HepG2 (cell line): ENCODE results near the gene TAT. TPM values are rescaled to one million over a fixed set of nuclear protein-coding genes. Genes with fewer than 3 reads are reported as not detected.

ENCODE experiments used
- ERF ChIP-seq: IDR thresholded peaks from 2 replicates; pipeline ENCODE4 v1.6.1; 2018; ENCODE audit warnings: missing biosample characterization, missing genetic modification reagents
- GZF1 ChIP-seq: sonication (generic); formaldehyde crosslinking; IDR thresholded peaks from 2 replicates; pipeline ENCODE4 v1.5.1; 2020; ENCODE audit warnings: mild to moderate bottlenecking, missing genetic modification reagents
- HDAC2 ChIP-seq: sonication (generic); formaldehyde crosslinking; IDR thresholded peaks from 2 replicates; pipeline ENCODE4 v1.4.0; 2020; ENCODE audit warnings: missing genetic modification reagents
- HIVEP1 ChIP-seq: sonication (generic); formaldehyde crosslinking; IDR thresholded peaks from 2 replicates; pipeline ENCODE4 v1.4.0; 2020; ENCODE audit warnings: mild to moderate bottlenecking, missing genetic modification reagents
- HNRNPLL ChIP-seq: fragments of 200-400 bp; formaldehyde crosslinking; IDR thresholded peaks from 2 replicates; pipeline ENCODE4 v1.6.1; 2017; ENCODE audit warnings: mild to moderate bottlenecking, low read depth, low read length; ENCODE audit not compliant: poor library complexity, severe bottlenecking
- JUN ChIP-seq: sonication (generic); formaldehyde crosslinking; IDR thresholded peaks from 2 replicates; pipeline ENCODE4 v1.4.0; 2020; ENCODE audit warnings: mild to moderate bottlenecking, missing genetic modification reagents
- JUND ChIP-seq: sonication (generic); formaldehyde crosslinking; IDR thresholded peaks from 2 replicates; pipeline ENCODE4 v1.8.0; 2022; ENCODE audit warnings: mild to moderate bottlenecking, missing genetic modification reagents
- MBNL3 ChIP-seq: fragments of 250-450 bp; sonication (Bioruptor Pico); conservative IDR thresholded peaks from 2 replicates; pipeline ENCODE4 v1.8.0; 2022; ENCODE audit warnings: mild to moderate bottlenecking, inconsistent platforms
- MED8 ChIP-seq: sonication (generic); formaldehyde crosslinking; IDR thresholded peaks from 2 replicates; pipeline ENCODE4 v1.8.1; 2023; ENCODE audit warnings: mild to moderate bottlenecking, missing genetic modification reagents; ENCODE audit not compliant: insufficient replicate concordance
- MXI1 ChIP-seq: IDR thresholded peaks from 3 replicates; pipeline ENCODE4 v1.6.1; 2012; ENCODE audit warnings: low read depth, low read length, inconsistent platforms, borderline replicate concordance
- SOX13 ChIP-seq, 3 experiments: fragments of 450-650 bp in 1 of 3; sonication (generic) in 1 of 3; formaldehyde crosslinking in 1 of 3; IDR thresholded peaks in 2 of 3; conservative IDR thresholded peaks in 1 of 3; 2 replicates each; pipeline versions ENCODE4 v1.5.0 to v1.6.1; 2016 to 2020; ENCODE audit warnings: antibody characterized with exemption in 1 of 3, mild to moderate bottlenecking in 1 of 3, missing compliant biosample characterization in 1 of 3, missing genetic modification reagents in 1 of 3, moderate library complexity in 1 of 3
- ZFX ChIP-seq: sonication (generic); formaldehyde crosslinking; IDR thresholded peaks from 2 replicates; pipeline ENCODE4 v1.4.0; 2020; ENCODE audit warnings: mild to moderate bottlenecking, low read depth, missing genetic modification reagents, moderate library complexity
- ZNF34 ChIP-seq: sonication (generic); formaldehyde crosslinking; IDR thresholded peaks from 2 replicates; pipeline ENCODE4 v1.4.0; 2020; ENCODE audit warnings: mild to moderate bottlenecking, missing genetic modification reagents, borderline replicate concordance
- ZNF564 ChIP-seq: sonication (generic); formaldehyde crosslinking; IDR thresholded peaks from 2 replicates; pipeline ENCODE4 v1.8.1; 2023; ENCODE audit warnings: mild to moderate bottlenecking, missing genetic modification reagents
- polyA plus RNA-seq, 8 experiments: library from polyadenylated mRNA; depleted of rRNA in 3 of 8; stranded (reverse) in 7 of 8; unstranded in 1 of 8; fragments of >200 nt; fragmentation: Illumina TruSeq in 4 of 8; extraction: Trizol in 4 of 8; gene quantifications; 2 replicates each; pipeline versions ENCODE4 v1.2.1 to v1.2.3, GENCODE V29; 2011 to 2016; ENCODE audit warnings: low read depth in 4 of 8, missing spikeins in 1 of 8, mixed read lengths in 1 of 8; ENCODE audit not compliant: insufficient read depth in 1 of 8
- total RNA-seq, 5 experiments: library from RNA; depleted of rRNA; stranded (reverse); fragments of >200 nt; fragmentation: Illumina TruSeq; extraction: Trizol; gene quantifications; 2 replicates each; pipeline ENCODE4 v1.2.3, GENCODE V29; 2016; ENCODE audit warnings: low read depth in 1 of 5
- TF ChIP-seq, protein P1 (sequence below): sonication (generic); formaldehyde crosslinking; IDR thresholded peaks from 2 replicates; pipeline ENCODE4 v1.4.0; 2020; ENCODE audit warnings: missing genetic modification reagents
- TF ChIP-seq, protein P2 (sequence below): sonication (generic); formaldehyde crosslinking; IDR thresholded peaks from 2 replicates; pipeline ENCODE4 v1.5.1; 2020; ENCODE audit warnings: missing genetic modification reagents, mild to moderate bottlenecking, borderline replicate concordance
- TF ChIP-seq, protein P3 (sequence below): sonication (generic); formaldehyde crosslinking; IDR thresholded peaks from 2 replicates; pipeline ENCODE4 v1.8.0; 2023; ENCODE audit warnings: mild to moderate bottlenecking, missing genetic modification reagents
- TF ChIP-seq, protein P4 (sequence below): sonication (generic); formaldehyde crosslinking; IDR thresholded peaks from 2 replicates; pipeline ENCODE4 v1.4.0; 2020; ENCODE audit warnings: missing genetic modification reagents, borderline replicate concordance

TAT gene
- total and polyA plus RNA-seq, 2 of the 13 experiments (the other 11 are each of a cell fraction or from before 2014, with no cell fraction given): 1.6 to 5.8 TPM

DNA sequence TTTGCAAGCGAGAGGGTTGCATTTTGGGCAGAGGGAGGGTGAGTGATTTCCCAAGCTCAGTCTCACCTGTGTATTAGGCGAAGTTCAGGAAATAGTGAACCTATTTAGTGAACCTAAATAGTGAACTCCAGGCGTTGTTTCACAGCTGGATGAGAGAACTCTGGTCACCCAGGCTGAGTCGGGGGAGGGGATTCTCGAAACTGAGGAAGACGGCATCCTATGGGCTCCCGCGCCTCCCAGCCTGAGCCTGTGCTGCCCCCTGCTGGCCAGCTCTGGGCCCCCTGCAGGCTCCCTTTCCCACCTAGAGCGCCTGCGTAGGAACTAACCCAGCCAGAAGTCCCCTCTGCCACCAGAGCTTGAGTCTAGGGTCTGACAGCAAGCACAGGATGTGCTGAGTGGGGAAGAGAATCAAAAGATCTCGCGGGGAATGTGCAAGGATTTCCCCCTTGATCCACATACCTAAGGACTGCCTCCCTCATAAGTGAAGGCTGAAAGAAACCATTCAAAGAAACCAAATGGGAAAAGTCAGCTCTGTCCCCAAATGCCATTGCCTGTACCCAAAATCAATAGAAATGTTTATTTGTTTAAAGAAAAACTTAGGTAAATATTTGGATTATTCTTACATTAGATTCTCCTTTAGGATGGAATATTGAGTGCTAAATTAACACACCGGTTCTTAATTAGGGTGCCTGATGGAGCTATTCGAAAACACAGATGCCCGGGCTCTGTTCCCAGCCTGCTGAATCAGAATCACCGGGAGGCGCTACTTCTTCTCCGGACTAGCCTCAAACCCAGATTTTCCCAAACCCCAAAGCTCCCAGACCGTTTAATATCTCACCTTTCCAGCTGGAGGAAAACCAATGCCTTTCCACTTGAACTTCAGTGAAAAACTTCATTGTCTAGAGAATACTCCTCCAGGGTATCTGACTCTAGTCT is 34.3 kb upstream of the TAT start (continued):
- TF ChIP-seq, protein P1, sequence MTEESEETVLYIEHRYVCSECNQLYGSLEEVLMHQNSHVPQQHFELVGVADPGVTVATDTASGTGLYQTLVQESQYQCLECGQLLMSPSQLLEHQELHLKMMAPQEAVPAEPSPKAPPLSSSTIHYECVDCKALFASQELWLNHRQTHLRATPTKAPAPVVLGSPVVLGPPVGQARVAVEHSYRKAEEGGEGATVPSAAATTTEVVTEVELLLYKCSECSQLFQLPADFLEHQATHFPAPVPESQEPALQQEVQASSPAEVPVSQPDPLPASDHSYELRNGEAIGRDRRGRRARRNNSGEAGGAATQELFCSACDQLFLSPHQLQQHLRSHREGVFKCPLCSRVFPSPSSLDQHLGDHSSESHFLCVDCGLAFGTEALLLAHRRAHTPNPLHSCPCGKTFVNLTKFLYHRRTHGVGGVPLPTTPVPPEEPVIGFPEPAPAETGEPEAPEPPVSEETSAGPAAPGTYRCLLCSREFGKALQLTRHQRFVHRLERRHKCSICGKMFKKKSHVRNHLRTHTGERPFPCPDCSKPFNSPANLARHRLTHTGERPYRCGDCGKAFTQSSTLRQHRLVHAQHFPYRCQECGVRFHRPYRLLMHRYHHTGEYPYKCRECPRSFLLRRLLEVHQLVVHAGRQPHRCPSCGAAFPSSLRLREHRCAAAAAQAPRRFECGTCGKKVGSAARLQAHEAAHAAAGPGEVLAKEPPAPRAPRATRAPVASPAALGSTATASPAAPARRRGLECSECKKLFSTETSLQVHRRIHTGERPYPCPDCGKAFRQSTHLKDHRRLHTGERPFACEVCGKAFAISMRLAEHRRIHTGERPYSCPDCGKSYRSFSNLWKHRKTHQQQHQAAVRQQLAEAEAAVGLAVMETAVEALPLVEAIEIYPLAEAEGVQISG (CRISPR knock-in tag): peak; percentile 84
- TF ChIP-seq SOX13 (IDR thresholded peaks at IDR 0.05): no peak
- peak in 1 of 2 experiments; percentile 43; a peak in 2 of 4 replicates for TF ChIP-seq SOX13 (CRISPR knock-in tag; conservative IDR thresholded peaks at IDR 0.05 in 1 of 2, IDR thresholded peaks at IDR 0.05 in 1 of 2)
- no peak for TF ChIP-seq JUN (CRISPR knock-in tag)
- TF ChIP-seq, protein P2, sequence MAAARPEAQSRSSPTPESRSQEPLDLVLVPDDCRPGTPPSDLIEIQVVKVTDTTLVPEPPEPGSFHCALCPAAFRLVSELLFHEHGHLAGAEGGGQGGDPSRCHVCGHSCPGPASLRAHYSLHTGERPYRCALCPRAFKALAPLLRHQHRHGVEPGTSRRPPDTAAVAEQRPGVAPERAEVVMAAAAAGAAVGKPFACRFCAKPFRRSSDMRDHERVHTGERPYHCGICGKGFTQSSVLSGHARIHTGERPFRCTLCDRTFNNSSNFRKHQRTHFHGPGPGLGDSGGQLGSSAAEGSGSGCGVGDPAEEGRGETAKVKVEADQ (CRISPR knock-in tag): no peak
- TF ChIP-seq JUND (CRISPR knock-in tag): no peak
- TF ChIP-seq ZFX (CRISPR knock-in tag): no peak
- TF ChIP-seq ERF (CRISPR knock-in tag): peak; percentile 63; the same call in 1 of the 2 replicates
- no peak for TF ChIP-seq MED8 (CRISPR knock-in tag)
- no peak for TF ChIP-seq HIVEP1 (CRISPR knock-in tag)
- TF ChIP-seq, protein P3, sequence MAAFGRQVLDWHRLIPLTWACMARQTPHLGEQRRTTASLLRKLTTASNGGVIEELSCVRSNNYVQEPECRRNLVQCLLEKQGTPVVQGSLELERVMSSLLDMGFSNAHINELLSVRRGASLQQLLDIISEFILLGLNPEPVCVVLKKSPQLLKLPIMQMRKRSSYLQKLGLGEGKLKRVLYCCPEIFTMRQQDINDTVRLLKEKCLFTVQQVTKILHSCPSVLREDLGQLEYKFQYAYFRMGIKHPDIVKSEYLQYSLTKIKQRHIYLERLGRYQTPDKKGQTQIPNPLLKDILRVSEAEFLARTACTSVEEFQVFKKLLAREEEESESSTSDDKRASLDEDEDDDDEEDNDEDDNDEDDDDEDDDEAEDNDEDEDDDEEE (CRISPR knock-in tag): no peak
- no peak for TF ChIP-seq GZF1 (CRISPR knock-in tag)
- TF ChIP-seq HDAC2 (CRISPR knock-in tag): no peak; the same call in 1 of the 2 replicates
- no peak for TF ChIP-seq ZNF564 (CRISPR knock-in tag)
- TF ChIP-seq, protein P4, sequence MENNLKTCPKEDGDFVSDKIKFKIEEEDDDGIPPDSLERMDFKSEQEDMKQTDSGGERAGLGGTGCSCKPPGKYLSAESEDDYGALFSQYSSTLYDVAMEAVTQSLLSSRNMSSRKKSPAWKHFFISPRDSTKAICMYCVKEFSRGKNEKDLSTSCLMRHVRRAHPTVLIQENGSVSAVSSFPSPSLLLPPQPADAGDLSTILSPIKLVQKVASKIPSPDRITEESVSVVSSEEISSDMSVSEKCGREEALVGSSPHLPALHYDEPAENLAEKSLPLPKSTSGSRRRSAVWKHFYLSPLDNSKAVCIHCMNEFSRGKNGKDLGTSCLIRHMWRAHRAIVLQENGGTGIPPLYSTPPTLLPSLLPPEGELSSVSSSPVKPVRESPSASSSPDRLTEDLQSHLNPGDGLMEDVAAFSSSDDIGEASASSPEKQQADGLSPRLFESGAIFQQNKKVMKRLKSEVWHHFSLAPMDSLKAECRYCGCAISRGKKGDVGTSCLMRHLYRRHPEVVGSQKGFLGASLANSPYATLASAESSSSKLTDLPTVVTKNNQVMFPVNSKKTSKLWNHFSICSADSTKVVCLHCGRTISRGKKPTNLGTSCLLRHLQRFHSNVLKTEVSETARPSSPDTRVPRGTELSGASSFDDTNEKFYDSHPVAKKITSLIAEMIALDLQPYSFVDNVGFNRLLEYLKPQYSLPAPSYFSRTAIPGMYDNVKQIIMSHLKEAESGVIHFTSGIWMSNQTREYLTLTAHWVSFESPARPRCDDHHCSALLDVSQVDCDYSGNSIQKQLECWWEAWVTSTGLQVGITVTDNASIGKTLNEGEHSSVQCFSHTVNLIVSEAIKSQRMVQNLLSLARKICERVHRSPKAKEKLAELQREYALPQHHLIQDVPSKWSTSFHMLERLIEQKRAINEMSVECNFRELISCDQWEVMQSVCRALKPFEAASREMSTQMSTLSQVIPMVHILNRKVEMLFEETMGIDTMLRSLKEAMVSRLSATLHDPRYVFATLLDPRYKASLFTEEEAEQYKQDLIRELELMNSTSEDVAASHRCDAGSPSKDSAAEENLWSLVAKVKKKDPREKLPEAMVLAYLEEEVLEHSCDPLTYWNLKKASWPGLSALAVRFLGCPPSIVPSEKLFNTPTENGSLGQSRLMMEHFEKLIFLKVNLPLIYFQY (CRISPR knock-in tag): no peak
- peak; percentile 51 for TF ChIP-seq HNRNPLL
- no peak for TF ChIP-seq MXI1
- TF ChIP-seq MBNL3 (CRISPR knock-in tag): no peak
- no peak for TF ChIP-seq ZNF34 (CRISPR knock-in tag)
